ENCODE results near the gene STK11.

- TF ChIP-seq EZH2 (IDR thresholded peaks at IDR 0.05; ENCODE audit: insufficient read depth, poor library complexity, severe bottlenecking) (no peak), EZH2phosphoT487 (IDR thresholded peaks at IDR 0.05; ENCODE audit: insufficient read depth, low read depth) (no peak)
These were observed 43.9 kb upstream of the STK11 start for GRCh38 chr19:1161716-1162115.

Measured in GM23248 (cell line).